Measurements from ENCODE around the gene FLNC.

DNA sequence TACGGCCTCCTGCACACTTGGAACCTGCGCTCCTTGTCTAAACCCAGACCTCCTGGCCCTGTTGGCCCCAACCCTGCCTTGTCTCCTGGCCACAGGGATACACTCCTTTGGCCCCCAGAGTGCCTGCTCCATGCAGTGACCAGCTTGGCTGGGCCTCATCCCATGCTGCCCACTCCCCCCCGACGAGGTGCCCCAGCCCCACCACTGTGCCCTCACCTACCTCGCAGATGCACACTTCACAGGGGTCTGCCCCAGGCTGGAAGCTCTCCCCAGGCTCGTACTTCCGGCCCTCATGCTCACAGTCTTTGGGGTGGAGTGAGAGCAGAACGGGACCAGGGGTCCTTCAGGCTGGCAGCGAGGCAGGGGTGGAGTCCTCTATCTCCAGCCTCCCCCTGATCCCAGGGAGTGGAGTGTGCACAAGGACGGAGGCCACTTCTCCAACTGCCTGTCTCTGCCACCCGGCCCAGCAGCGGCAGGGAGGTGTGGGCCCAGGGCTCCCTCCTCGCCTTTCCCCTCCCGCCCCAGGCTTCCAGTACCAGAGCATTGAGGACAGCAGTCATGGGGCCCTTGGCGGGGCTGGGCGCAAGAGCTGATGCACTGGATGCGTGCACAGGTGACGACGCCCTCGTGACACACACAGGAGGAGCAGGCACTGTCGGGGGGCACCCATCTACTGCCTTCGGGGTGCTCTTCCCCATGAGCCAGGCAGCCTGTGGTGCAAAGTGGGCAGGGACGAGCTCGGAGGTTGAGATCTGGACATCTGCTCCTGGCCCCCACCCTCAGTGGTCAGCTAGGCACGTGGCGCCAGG lies 54.6 kb downstream of the FLNC start:
- TF ChIP-seq, protein P1, sequence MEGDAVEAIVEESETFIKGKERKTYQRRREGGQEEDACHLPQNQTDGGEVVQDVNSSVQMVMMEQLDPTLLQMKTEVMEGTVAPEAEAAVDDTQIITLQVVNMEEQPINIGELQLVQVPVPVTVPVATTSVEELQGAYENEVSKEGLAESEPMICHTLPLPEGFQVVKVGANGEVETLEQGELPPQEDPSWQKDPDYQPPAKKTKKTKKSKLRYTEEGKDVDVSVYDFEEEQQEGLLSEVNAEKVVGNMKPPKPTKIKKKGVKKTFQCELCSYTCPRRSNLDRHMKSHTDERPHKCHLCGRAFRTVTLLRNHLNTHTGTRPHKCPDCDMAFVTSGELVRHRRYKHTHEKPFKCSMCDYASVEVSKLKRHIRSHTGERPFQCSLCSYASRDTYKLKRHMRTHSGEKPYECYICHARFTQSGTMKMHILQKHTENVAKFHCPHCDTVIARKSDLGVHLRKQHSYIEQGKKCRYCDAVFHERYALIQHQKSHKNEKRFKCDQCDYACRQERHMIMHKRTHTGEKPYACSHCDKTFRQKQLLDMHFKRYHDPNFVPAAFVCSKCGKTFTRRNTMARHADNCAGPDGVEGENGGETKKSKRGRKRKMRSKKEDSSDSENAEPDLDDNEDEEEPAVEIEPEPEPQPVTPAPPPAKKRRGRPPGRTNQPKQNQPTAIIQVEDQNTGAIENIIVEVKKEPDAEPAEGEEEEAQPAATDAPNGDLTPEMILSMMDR (IDR thresholded peaks at IDR 0.05; ENCODE audit: poor library complexity): no peak
- TF ChIP-seq EZH2 (IDR thresholded peaks at IDR 0.05; ENCODE audit: borderline replicate concordance): no peak
- no peak for TF ChIP-seq EZH2phosphoT487 (IDR thresholded peaks at IDR 0.05; ENCODE audit: low read depth, severe bottlenecking, unreplicated experiment)

Measured in hepatocyte (in vitro differentiated cells).